Vagina (tissue), 2 donors: Measurements from ENCODE around the gene TEAD1.

ENCODE experiments used
- CTCF ChIP-seq, 3 experiments: fragments of 450-650 bp in 2 of 3; fragments of 200-600 bp in 1 of 3; sonication (generic) in 1 of 3; IDR thresholded peaks; one replicate each; pipeline ENCODE4 v1.5.1; 2017 to 2019; ENCODE audit warnings: antibody characterized with exemption in 3 of 3, mild to moderate bottlenecking in 2 of 3, moderate library complexity in 2 of 3
- POLR2A ChIP-seq, 2 donors: fragments of 450-650 bp; IDR thresholded peaks; one replicate each; pipeline ENCODE4 v1.6.1; 2017; ENCODE audit warnings: antibody characterized with exemption in 2 of 2, mild to moderate bottlenecking in 2 of 2, moderate library complexity in 2 of 2

- TF ChIP-seq POLR2A (IDR thresholded peaks at IDR 0.05) (no peak), CTCF (IDR thresholded peaks at IDR 0.05) (no peak)
Observed at GRCh38 chr11:12889243-12889642, 215.0 kb downstream of the TEAD1 start.
